GM23248 (cell line): ENCODE results near the gene PCDHGA1.

Source experiments
- EZH2 ChIP-seq: fragments of 200-600 bp; sonication (generic); IDR thresholded peaks from 2 replicates; pipeline ENCODE4 v1.6.1; 2018; ENCODE audit warnings: antibody characterized with exemption, mild to moderate bottlenecking; ENCODE audit not compliant: insufficient read depth, poor library complexity, severe bottlenecking
- EZH2phosphoT487 ChIP-seq: fragments of 200-600 bp; sonication (generic); IDR thresholded peaks from 2 replicates; pipeline ENCODE4 v1.6.1; 2018; ENCODE audit warnings: antibody characterized with exemption, moderate library complexity, mild to moderate bottlenecking, low read depth; ENCODE audit not compliant: insufficient read depth

- no peak for TF ChIP-seq EZH2
- no peak for TF ChIP-seq EZH2phosphoT487
These were observed 69.4 kb downstream of the PCDHGA1 start for GRCh38 chr5:141399555-141400258.
